Hepatocyte (in vitro differentiated cells): ENCODE results near the gene CHN1. TPM values are rescaled to one million over a fixed set of nuclear protein-coding genes. Genes with fewer than 3 reads are reported as not detected.

Experiments used
- DNase-seq: peaks from one replicate; pipeline ENCODE4 v3.0.0-alpha.2; 2016; ENCODE audit warnings: low spot score
- H2AFZ ChIP-seq: fragments of 200-600 bp; sonication (generic); 2 replicates; pipeline ENCODE4 v1.6.0; 2016; ENCODE audit warnings: antibody characterized with exemption, mild to moderate bottlenecking
- H3K27ac ChIP-seq: fragments of 200-600 bp; sonication (generic); 2 replicates; pipeline ENCODE4 v1.5.1; 2016; ENCODE audit warnings: mild to moderate bottlenecking
- H3K27me3 ChIP-seq: fragments of 200-600 bp; sonication (generic); 2 replicates; pipeline ENCODE4 v1.6.1; 2016
- H3K36me3 ChIP-seq: fragments of 200-600 bp; sonication (generic); replicated peaks from 2 replicates; pipeline ENCODE4 v1.5.1; 2016; ENCODE audit warnings: low read depth; ENCODE audit not compliant: insufficient read depth
- H3K4me1 ChIP-seq: fragments of 200-600 bp; sonication (generic); 2 replicates; pipeline ENCODE4 v1.5.1; 2016; ENCODE audit warnings: mild to moderate bottlenecking, moderate library complexity; ENCODE audit not compliant: insufficient read depth
- H3K4me2 ChIP-seq: fragments of 200-600 bp; sonication (generic); 2 replicates; pipeline ENCODE4 v1.6.0; 2016
- H3K4me3 ChIP-seq: fragments of 200-600 bp; sonication (generic); 2 replicates; pipeline ENCODE4 v1.5.1; 2016; ENCODE audit warnings: mild to moderate bottlenecking
- H3K79me2 ChIP-seq: fragments of 200-600 bp; sonication (generic); 2 replicates; pipeline ENCODE4 v1.6.0; 2017; ENCODE audit warnings: mild to moderate bottlenecking
- H3K9me2 ChIP-seq: fragments of 200-600 bp; sonication (generic); replicated peaks from 2 replicates; pipeline ENCODE4 v1.6.0; 2017; ENCODE audit warnings: mild to moderate bottlenecking; ENCODE audit not compliant: insufficient read depth
- H3K9me3 ChIP-seq: fragments of 200-600 bp; sonication (generic); 2 replicates; pipeline ENCODE4 v1.5.1; 2016; ENCODE audit warnings: low read depth, mild to moderate bottlenecking
- H4K20me1 ChIP-seq: fragments of 200-600 bp; sonication (generic); 2 replicates; pipeline ENCODE4 v1.6.0; 2016; ENCODE audit warnings: mild to moderate bottlenecking; ENCODE audit not compliant: insufficient read depth, poor library complexity, severe bottlenecking
- EZH2 ChIP-seq: fragments of 200-600 bp; sonication (generic); IDR thresholded peaks from 2 replicates; pipeline ENCODE4 v1.6.1; 2016; ENCODE audit warnings: antibody characterized with exemption, mild to moderate bottlenecking, borderline replicate concordance
- EZH2phosphoT487 ChIP-seq: fragments of 200-600 bp; sonication (generic); IDR thresholded peaks from one replicate; pipeline ENCODE4 v1.6.1; 2018; ENCODE audit warnings: antibody characterized with exemption, mild to moderate bottlenecking, low read depth, moderate library complexity; ENCODE audit not compliant: unreplicated experiment, severe bottlenecking
- WGBS: methylation state at CpG from one replicate; pipeline ENCODE4 v1.1.6; 2016; ENCODE audit warnings: low lambda C conversion rate; ENCODE audit errors: missing lambda C conversion rate; 5-methylcytosine and 5-hydroxymethylcytosine counted together
- polyA plus RNA-seq: library from polyadenylated mRNA; unstranded; fragments of >200 nt; fragmentation: Nextera tagmentation; extraction: Ambion mirVana; gene quantifications from 2 replicates; pipeline ENCODE4 v1.2.1, GENCODE V29; 2016
- total RNA-seq: library from RNA; depleted of rRNA; stranded (reverse); fragments of >200 nt; gene quantifications from 2 replicates; pipeline ENCODE4 v1.2.3, GENCODE V29; 2014
- TF ChIP-seq, protein P1 (sequence below): fragments of 200-600 bp; sonication (generic); IDR thresholded peaks from 2 replicates; pipeline ENCODE4 v1.5.1; 2016; ENCODE audit warnings: antibody characterized with exemption, mild to moderate bottlenecking; ENCODE audit not compliant: poor library complexity

Gene CHN1
- total and polyA plus RNA-seq, 2 experiments from 2014 or later, result 19.2 to 23.0 TPM

DNA sequence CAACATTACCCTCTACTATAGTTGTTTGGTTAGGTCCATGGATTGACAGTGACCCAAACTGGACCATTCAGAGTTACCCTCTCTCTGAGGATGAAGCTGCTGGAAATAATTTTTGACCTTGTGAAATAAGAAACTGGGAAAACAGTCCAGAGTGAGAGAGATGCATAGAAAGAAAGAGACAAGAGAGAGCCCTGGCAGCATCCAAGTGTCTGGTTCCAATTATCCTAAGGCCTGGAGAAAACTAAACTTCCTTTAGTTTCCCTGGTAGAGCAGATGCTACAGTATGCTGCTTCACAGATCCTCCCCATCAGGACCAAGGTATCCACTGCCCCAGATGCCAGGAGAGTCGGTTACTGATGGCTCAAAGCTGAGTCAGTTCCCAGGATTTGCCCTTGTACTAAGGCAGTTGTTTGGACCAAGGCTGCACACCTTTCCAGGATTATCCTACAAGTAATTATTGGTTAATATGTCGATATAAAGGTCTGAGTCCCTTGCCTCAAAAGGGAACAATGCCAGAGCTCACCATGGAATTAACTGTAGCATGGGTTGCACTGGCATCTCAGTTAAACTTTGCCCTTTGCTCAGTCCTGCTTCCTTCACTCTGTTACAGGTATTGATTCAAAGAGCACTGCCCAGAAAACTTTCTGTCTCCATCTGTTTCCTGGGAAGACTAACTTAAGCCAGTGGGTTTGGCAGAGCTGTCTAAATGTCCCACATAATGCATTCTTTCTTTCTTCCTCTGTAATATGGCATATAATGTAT, 14.6 kb upstream of the CHN1 start:
- no peak overlapping the region for H3K4me3 ChIP-seq
- no peaks in the 10 kb centered on the region for H4K20me1 ChIP-seq
- no peak overlapping the region for H3K27ac ChIP-seq
- no peaks in the 10 kb centered on the region for H3K36me3 ChIP-seq
- H3K79me2 ChIP-seq, result no peaks in the 10 kb centered on the region
- H3K9me2 ChIP-seq, result no peaks in the 10 kb centered on the region
- no peaks in the 10 kb centered on the region for H3K9me3 ChIP-seq
- WGBS, result 86% methylated on average over 2 of the region's 2 CpGs
- DNase-seq, result no peak
- TF ChIP-seq EZH2 (no peak), EZH2phosphoT487 (no peak)
- TF ChIP-seq, protein P1, sequence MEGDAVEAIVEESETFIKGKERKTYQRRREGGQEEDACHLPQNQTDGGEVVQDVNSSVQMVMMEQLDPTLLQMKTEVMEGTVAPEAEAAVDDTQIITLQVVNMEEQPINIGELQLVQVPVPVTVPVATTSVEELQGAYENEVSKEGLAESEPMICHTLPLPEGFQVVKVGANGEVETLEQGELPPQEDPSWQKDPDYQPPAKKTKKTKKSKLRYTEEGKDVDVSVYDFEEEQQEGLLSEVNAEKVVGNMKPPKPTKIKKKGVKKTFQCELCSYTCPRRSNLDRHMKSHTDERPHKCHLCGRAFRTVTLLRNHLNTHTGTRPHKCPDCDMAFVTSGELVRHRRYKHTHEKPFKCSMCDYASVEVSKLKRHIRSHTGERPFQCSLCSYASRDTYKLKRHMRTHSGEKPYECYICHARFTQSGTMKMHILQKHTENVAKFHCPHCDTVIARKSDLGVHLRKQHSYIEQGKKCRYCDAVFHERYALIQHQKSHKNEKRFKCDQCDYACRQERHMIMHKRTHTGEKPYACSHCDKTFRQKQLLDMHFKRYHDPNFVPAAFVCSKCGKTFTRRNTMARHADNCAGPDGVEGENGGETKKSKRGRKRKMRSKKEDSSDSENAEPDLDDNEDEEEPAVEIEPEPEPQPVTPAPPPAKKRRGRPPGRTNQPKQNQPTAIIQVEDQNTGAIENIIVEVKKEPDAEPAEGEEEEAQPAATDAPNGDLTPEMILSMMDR, result no peak
- no peaks in the 10 kb centered on the region for H3K27me3 ChIP-seq
- no peak overlapping the region for H3K4me2 ChIP-seq
- H2AFZ ChIP-seq, result no peak overlapping the region
- no peaks in the 10 kb centered on the region for H3K4me1 ChIP-seq

DNA sequence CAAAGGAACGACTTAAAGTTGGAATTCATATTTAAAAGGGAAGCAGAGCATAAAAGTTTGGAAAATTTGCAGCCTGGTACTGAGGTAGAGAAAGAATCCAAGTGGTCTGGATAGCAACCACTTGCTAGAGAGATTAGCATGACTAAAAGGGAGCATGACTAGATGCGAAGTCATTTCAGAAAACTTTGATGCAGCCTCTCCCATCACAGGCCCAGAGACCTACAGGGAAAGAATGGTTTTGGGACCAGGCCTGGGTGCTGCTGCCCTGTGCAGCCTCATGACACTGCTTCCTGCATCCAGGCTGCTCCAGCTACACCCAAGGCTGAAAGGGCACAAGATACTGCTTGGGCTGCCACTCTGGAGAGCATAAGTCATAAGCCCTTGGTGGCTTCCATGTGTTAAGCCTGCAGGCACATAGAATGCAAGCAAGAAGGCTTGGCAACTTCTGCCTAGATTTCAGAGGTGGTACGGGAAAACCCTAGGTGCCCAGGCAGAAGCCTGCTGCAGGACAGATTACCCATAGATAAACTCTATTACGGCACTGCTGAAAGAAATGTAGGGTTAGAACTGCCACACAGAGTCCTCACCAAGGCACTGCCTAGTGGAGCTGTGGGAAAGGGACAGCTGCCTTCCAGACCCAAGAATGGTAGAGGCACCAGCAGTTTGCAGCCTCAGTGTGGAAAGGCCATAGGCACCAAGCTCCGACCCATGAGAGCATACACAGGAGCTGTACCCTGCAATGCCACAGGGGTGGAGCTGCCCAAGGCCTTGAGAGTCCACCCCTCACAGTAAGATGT, 12.6 kb upstream of the CHN1 start:
- no peaks in the 10 kb centered on the region for H3K9me2 ChIP-seq
- DNase-seq, result no peak
- H3K4me2 ChIP-seq, result no peak overlapping the region
- no peaks in the 10 kb centered on the region for H3K36me3 ChIP-seq
- H4K20me1 ChIP-seq, result no peaks in the 10 kb centered on the region
- H3K4me1 ChIP-seq, result no peaks in the 10 kb centered on the region
- H3K4me3 ChIP-seq, result no peak overlapping the region
- TF ChIP-seq, protein P1, result no peak
- no peak for TF ChIP-seq EZH2
- no peak for TF ChIP-seq EZH2phosphoT487
- no peaks in the 10 kb centered on the region for H3K79me2 ChIP-seq
- 93% methylated on average over 5 of the region's 5 CpGs for WGBS
- no peak overlapping the region for H2AFZ ChIP-seq
- no peaks in the 10 kb centered on the region for H3K27me3 ChIP-seq
- no peaks in the 10 kb centered on the region for H3K9me3 ChIP-seq
- peak overlapping the region; percentile 29 for H3K27ac ChIP-seq

DNA sequence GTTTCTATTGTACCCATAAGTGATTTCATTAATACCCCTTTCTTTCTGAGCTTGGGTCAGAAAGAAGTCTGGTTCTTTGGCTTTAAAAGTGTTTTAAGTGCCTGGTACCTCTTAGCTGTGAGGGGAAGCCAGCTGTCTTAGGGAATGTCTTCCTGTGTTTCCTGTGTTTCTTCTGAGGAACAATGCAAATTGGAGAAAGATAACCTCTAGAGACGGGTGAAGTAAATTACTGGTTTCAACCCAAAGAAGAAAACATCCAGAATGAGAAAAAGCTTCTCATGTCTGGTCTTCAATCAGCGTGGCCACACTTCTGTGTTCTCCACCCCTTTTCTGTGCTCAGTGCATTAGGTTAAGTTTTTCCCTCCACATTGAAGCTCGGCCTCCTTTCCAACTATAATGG, 10.2 kb upstream of the CHN1 start:
- no peaks in the 10 kb centered on the region for H3K4me1 ChIP-seq
- H3K9me2 ChIP-seq, result no peaks in the 10 kb centered on the region
- no peaks in the 10 kb centered on the region for H3K36me3 ChIP-seq
- H3K4me2 ChIP-seq, result no peak overlapping the region
- H2AFZ ChIP-seq, result no peak overlapping the region
- no peak for TF ChIP-seq EZH2
- H3K27ac ChIP-seq, result no peak overlapping the region
- no peaks in the 10 kb centered on the region for H3K27me3 ChIP-seq
- H4K20me1 ChIP-seq, result no peaks in the 10 kb centered on the region
- 53% methylated on average over 3 of the region's 3 CpGs for WGBS
- H3K4me3 ChIP-seq, result no peak overlapping the region
- no peak for DNase-seq
- no peaks in the 10 kb centered on the region for H3K9me3 ChIP-seq
- no peaks in the 10 kb centered on the region for H3K79me2 ChIP-seq

DNA sequence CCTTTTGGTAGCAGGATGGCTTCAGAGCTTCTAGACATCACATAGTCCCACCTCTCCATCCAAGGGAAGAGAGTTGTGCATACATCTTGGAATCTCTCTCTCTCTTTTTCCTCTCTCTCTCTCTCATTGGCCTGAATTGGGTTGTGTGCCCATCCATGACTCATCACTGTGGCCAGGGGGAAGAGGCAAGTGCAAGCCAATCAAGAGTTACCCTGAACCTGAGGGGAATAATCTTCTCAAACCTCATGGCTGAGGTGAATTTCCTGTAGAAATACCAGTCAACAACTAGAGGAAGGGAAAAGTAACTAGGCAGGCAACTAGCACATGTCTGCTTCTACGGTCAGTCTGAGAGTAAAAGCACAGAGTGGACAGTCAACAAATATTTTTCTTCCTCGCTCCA, 7.3 kb upstream of the CHN1 start:
- H4K20me1 ChIP-seq, result no peaks in the 10 kb centered on the region
- no peak overlapping the region for H3K4me3 ChIP-seq
- WGBS, result 93% methylated on average over 2 of the region's 2 CpGs
- no peaks in the 10 kb centered on the region for H3K36me3 ChIP-seq
- DNase-seq, result no peak
- no peak overlapping the region for H3K27ac ChIP-seq
- H3K4me2 ChIP-seq, result no peak overlapping the region
- no peaks in the 10 kb centered on the region for H3K9me3 ChIP-seq
- H2AFZ ChIP-seq, result no peak overlapping the region
- H3K79me2 ChIP-seq, result no peaks in the 10 kb centered on the region
- peaks cover 5% of the 10 kb centered on the region for H3K27me3 ChIP-seq
- no peaks in the 10 kb centered on the region for H3K4me1 ChIP-seq
- H3K9me2 ChIP-seq, result no peaks in the 10 kb centered on the region
- TF ChIP-seq EZH2phosphoT487 (no peak), EZH2 (no peak)
- TF ChIP-seq, protein P1, result no peak
